ENCODE measurements around the gene B4GALNT1. TPM values are rescaled to one million over a fixed set of nuclear protein-coding genes. Genes with fewer than 3 reads are reported as not detected.

B4GALNT1 gene
- total RNA-seq, 1 donor from 2014 or later: 4.4 TPM

DNA sequence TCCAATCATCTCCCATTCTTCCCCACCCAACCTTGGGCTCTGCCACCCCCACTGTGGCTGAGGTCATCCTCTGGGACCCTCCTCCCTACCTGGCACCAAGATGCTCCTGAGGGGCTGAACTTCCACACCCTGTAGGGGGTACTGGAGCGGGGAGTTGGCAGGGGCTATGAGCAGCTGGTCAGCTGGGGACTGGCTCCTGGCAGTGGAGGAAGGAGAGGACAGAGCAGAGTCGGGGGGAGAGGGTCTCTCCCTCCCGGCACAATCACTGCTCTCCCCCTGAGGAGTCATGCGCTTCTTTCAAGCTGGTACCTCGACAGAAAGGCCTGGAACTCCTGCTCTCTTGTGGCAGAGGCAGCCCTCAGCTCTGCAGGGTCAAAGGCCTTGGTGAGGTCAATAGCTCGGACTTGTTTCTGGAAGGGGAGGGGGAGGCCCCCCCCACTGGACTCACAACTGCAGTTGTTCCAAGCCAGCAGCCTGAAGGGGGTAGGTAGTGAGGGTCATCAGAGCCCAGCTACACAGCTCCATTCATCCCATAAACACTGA is 2.0 kb downstream of the B4GALNT1 start:
- peaks cover 2% of the 10 kb centered on the region for H3K36me3 Mint-ChIP-seq (ENCODE audit: low read depth)
- DNase-seq (ENCODE audit: low spot score): no peak

DNA sequence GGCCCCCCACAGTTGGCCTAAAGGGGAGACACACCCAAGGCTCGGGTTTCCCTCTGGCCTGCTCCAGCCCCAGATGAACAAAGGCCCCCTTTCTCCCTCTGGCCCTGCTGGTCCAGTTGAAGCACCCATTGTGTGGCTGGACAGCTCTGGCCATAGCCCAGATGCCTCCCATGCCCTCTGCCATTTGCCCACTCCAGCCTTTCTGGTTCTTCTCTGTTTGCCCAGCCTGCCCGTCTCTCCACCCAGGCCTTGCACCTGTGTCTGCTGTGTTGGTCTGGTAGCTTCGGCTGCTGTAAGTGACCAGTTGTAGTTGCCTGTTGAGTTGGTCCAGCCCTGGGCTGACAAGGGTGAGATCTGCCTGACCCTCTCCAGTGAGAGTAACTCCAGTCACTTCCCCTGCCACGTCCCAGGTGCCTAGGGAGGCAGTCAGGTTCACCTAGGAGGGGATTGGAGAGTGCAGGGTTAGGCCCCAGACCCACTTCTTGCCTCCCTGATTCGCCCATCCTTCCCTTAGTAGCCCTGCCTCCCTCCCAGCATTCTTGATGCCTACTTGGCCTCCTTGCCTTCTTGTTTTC is 3.0 kb downstream of the B4GALNT1 start:
- intact Hi-C loops (cut with micrococcal nuclease): loop anchor here (1.0 to 10.0 kb wide), 3 partner anchors 9 to 385 kb away; no protein-coding TSS in a partner anchor
- DNase-seq (ENCODE audit: low spot score): no peak
- no peak overlapping the region for H3K4me3 Mint-ChIP-seq
- H3K36me3 Mint-ChIP-seq (ENCODE audit: low read depth): peaks cover 2% of the 10 kb centered on the region
- H3K27me3 Mint-ChIP-seq (ENCODE audit: insufficient read depth): peaks cover 74% of the 10 kb centered on the region
- peaks cover 6% of the 10 kb centered on the region for H3K4me1 Mint-ChIP-seq (ENCODE audit: low read depth)
- no peaks in the 10 kb centered on the region for H3K9me3 Mint-ChIP-seq
- no peak overlapping the region for H3K27ac Mint-ChIP-seq

More for the DNA sequence above, 2.0 kb downstream of the B4GALNT1 start:
- H3K27ac Mint-ChIP-seq: no peak overlapping the region
- intact Hi-C loops (cut with micrococcal nuclease): loop anchor here (5.0 kb wide), 1 partner anchor 46 kb away; no protein-coding TSS in a partner anchor
- H3K27me3 Mint-ChIP-seq (ENCODE audit: insufficient read depth): peaks cover 67% of the 10 kb centered on the region
- H3K4me3 Mint-ChIP-seq: peak overlapping the region; percentile 22
- H3K9me3 Mint-ChIP-seq: no peaks in the 10 kb centered on the region
- peaks cover 6% of the 10 kb centered on the region for H3K4me1 Mint-ChIP-seq (ENCODE audit: low read depth)

DNA sequence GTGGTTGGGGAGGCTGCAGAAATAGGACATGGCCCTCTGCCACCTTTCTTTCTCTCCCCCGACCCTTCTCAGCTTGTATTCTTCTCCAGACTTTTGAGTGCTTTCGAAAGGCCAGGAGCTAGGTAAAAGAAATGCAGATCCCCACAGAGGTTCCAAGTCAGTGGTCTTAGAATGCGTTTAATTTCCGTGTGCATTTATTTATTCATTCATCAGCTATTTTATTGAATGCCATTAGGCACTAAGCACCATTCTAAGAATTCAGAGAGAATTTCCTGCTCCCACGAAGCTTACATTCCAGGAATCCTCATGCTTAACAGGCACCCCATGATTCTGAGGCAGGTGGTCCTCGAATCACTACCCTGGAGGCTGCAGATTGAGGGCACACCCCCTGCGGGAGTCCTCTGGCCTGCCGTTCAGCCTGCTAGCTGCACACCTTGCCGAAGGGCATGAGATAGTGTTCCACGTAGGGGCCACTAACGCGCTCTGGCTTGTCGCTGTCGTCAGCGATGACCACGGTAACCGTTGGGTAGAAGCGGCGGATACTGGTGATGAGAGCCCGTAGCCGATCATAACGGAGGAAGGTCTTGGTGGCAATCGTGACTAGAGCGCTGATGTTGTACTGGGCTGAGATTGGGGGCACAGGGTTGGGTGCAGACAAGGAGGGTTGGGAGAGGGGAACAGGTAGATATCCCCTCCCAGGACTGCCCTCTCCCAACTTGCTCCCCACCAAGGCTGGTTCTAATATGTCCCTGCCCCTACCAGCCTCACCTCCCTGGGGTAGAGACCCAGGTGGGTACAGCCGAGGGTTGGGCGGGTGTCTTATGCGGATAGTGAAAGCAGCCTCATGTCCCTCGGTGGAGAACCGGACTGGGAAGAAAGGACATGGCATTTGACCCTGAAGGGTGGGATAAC is 4.5 kb downstream of the B4GALNT1 start:
- H3K9me3 Mint-ChIP-seq: no peaks in the 10 kb centered on the region
- peaks cover 2% of the 10 kb centered on the region for H3K36me3 Mint-ChIP-seq (ENCODE audit: low read depth)
- no peak overlapping the region for H3K27ac Mint-ChIP-seq
- H3K27me3 Mint-ChIP-seq (ENCODE audit: insufficient read depth): peaks cover 83% of the 10 kb centered on the region
- DNase-seq (ENCODE audit: low spot score): no peak
- no peak overlapping the region for H3K4me3 Mint-ChIP-seq
- peaks cover 5% of the 10 kb centered on the region for H3K4me1 Mint-ChIP-seq (ENCODE audit: low read depth)
- intact Hi-C loops (cut with micrococcal nuclease): loop anchor here (1.0 to 10.0 kb wide), 2 partner anchors 7 to 384 kb away; no protein-coding TSS in a partner anchor

DNA sequence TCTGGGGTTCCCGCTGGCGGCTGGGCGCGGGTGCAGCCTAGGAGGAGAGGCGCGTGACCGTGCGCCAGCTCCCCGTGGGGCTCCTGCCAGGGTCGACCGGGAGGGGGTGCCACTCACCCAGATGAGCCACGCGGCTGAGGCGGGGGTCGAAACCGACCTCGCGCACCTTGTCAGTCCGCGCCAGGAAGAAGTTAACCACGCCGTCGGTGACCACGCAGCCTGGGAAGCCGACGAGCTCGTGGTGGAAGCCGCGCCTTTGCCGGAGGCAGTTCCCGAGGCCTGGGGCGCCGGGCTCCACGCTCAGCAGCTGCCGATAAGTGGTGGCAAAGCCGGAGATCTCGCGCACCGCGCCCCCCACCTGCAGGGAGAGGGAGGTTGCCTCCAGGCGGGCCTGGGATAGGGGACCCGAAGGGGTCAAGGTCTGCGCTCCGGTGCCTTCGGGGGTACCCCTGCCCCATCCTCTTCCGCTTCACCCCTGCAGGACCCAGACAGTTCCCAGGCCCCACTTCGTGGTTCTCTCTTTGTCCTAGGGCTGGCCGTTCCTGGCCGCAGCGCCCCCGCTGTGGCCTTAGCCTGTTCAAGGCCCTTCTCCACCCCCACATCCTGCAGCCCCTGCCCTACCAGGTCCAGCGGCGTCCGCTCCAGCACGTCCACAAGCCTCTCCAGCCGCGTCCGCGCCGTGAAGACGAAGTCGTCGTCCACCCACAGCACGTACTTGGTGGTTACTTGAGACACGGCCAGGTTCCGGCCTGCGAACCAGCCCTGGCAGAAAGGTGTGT is 5.3 kb downstream of the B4GALNT1 start:
- peaks cover 87% of the 10 kb centered on the region for H3K27me3 Mint-ChIP-seq (ENCODE audit: insufficient read depth)
- H3K27ac Mint-ChIP-seq: no peak overlapping the region
- DNase-seq (ENCODE audit: low spot score): no peak
- no peak overlapping the region for H3K4me3 Mint-ChIP-seq
- H3K36me3 Mint-ChIP-seq (ENCODE audit: low read depth): peaks cover 2% of the 10 kb centered on the region
- intact Hi-C loops (cut with micrococcal nuclease): loop anchor here (10.0 kb wide), 1 partner anchor 383 kb away; no protein-coding TSS in a partner anchor
- H3K4me1 Mint-ChIP-seq (ENCODE audit: low read depth): no peaks in the 10 kb centered on the region
- H3K9me3 Mint-ChIP-seq: no peaks in the 10 kb centered on the region

DNA sequence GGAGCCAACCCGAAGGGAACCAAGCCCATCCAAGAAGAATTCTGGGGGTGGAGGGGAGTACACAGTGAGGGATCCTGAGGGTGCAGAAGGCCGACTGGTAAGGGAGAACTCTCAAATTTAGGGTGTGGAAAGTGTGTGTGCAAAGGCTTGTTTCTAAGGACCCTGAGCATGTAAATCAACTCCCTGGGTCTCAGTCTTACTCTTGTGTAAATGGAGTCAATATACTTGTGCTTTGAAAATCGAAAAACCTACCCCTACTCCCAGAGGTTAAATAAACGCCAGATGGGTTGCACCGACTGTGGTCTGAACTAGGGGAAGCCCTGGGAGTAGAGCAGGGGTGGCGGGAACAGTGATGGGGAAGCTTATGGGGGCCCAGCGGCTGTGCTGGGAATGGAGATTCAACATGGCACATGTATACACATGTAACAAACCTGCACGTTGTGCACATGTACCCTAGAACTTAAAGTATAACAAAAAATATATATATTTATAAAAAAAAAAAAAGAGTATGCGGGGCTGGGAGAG is 6.0 kb downstream of the B4GALNT1 start:
- DNase-seq (ENCODE audit: low spot score): no peak
- peaks cover 2% of the 10 kb centered on the region for H3K36me3 Mint-ChIP-seq (ENCODE audit: low read depth)
- no peak overlapping the region for H3K4me3 Mint-ChIP-seq
- peaks cover 89% of the 10 kb centered on the region for H3K27me3 Mint-ChIP-seq (ENCODE audit: insufficient read depth)
- intact Hi-C loops (cut with micrococcal nuclease): loop anchor here (10.0 kb wide), 1 partner anchor 382 kb away; no protein-coding TSS in a partner anchor
- H3K9me3 Mint-ChIP-seq: no peaks in the 10 kb centered on the region
- peaks cover 3% of the 10 kb centered on the region for H3K4me1 Mint-ChIP-seq (ENCODE audit: low read depth)
- H3K27ac Mint-ChIP-seq: no peak overlapping the region

DNA sequence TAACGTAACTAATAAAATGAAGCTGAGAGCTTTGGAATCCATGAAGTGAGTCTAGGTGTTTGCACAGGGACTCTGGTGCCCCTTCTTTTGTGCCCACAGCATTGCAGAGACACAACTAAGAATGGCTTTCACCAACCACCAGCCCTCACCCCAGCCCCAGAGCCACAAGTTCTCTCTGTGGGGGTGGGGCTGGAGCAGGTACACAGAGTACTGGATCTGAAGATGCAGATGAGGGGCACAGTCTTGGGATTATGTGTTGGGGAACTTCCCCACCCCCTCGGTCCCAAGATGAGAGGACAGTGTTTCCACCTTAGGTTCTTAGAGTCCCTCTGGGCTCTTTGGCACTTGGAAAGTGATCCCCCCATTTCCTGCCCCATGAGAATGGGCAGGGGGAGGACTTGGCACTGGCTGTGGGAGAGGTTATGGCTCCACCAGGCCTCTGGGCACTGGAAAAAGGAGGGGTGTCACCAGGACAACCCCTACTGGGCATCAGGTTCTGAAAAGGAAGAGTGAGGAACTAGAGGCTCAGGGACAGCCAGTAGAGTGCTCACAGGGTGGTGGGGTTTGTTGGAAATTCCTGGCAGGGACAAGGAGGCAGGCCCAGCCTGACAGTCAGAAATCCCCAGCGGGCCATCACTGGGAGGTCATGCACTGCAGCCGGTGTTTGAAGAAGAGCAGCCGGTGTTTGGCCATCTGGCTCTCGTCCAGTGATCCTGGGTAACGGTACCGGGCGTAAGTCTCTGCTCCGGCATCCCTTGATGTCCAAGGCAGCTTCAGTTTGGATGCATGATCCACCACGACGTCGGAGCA is 6.7 kb downstream of the B4GALNT1 start:
- H3K27me3 Mint-ChIP-seq (ENCODE audit: insufficient read depth): peaks cover 88% of the 10 kb centered on the region
- H3K9me3 Mint-ChIP-seq: no peaks in the 10 kb centered on the region
- intact Hi-C loops (cut with micrococcal nuclease): loop anchor here (10.0 kb wide), 1 partner anchor 382 kb away; no protein-coding TSS in a partner anchor
- H3K27ac Mint-ChIP-seq: no peak overlapping the region
- peaks cover 6% of the 10 kb centered on the region for H3K4me1 Mint-ChIP-seq (ENCODE audit: low read depth)
- H3K36me3 Mint-ChIP-seq (ENCODE audit: low read depth): peaks cover 2% of the 10 kb centered on the region
- DNase-seq (ENCODE audit: low spot score): no peak
- H3K4me3 Mint-ChIP-seq: no peak overlapping the region

DNA sequence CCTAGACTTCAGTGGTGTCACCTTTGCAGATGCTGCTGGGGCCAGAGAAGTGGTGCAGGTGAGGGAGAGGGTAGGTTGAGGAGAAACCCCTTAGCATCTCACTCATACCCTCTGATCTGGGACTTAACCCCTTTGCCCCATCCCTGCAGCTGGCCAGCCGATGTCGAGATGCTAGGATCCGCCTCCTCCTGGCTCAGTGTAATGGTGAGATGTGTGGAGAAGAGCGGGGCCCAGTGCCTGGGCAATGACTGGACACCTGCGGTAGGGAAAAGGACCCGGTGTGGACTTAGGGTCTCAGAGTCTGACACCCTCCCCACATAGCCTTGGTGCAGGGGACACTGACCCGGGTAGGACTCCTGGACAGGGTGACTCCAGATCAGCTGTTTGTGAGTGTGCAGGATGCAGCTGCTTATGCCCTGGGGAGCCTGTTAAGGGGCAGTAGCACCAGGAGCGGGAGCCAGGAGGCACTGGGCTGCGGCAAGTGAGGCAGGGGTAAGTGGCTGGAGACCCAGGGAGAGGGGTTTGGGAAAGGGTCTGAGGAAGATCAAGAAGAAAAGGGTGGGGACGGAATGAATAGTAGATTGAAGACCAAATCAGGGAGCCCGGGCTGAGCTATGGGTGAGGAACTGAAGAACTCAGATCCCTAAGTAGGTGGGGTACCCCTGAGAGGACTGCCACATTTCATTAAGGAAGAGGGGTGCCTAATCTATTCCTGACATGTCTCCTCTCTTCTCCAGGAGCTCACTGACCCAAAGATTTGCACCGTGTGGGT is 7.6 kb downstream of the B4GALNT1 start:
- Mint-ChIP-seq H3K36me3 (ENCODE audit: low read depth) (peaks cover 2% of the 10 kb centered on the region), H3K27ac (no peak overlapping the region), H3K27me3 (ENCODE audit: insufficient read depth) (peaks cover 89% of the 10 kb centered on the region), H3K4me1 (ENCODE audit: low read depth) (peaks cover 15% of the 10 kb centered on the region), H3K9me3 (no peaks in the 10 kb centered on the region), H3K4me3 (no peak overlapping the region)
- intact Hi-C loops (cut with micrococcal nuclease): loop anchor here (10.0 kb wide), 1 partner anchor 381 kb away; no protein-coding TSS in a partner anchor
- DNase-seq (ENCODE audit: low spot score): no peak

DNA sequence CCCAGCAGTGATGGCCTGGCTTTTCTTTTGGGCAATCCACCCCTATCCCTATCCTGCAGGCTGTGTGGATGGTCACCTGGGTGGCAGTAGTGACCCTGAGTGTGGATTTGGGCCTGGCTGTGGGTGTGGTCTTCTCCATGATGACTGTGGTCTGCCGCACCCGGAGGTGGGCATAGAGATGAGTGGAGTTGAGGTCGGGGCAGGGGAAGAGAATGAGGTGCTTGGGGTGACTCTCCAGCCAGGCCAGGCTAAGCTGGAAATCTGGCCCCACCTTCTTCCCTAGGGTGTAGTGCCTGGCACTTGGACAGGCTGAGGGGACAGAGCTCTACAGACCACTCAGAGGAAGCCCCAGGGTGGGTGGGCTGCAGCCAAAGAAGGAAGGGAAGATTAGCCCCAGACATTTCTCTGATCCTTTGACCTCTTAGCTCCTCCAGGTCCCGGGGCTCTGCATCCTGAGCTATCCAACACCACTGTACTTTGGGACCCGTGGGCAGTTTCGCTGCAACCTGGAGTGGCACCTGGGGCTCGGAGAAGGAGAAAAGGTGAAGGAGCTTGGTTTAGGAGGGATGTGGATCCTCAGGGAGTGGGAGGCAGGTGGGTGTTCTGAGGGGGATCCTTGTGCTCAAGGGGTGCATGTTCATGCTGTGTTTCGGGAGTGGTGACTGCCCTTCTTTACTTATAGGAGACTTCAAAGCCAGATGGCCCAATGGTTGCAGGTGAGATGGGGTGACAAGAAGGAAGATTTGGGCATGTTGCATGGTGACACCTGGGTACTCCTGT is 8.4 kb downstream of the B4GALNT1 start:
- H3K36me3 Mint-ChIP-seq (ENCODE audit: low read depth): peaks cover 2% of the 10 kb centered on the region
- intact Hi-C loops (cut with micrococcal nuclease): loop anchor here (10.0 kb wide), 1 partner anchor 380 kb away; no protein-coding TSS in a partner anchor
- H3K4me3 Mint-ChIP-seq: no peak overlapping the region
- H3K9me3 Mint-ChIP-seq: no peaks in the 10 kb centered on the region
- peaks cover 16% of the 10 kb centered on the region for H3K4me1 Mint-ChIP-seq (ENCODE audit: low read depth)
- DNase-seq (ENCODE audit: low spot score): no peak
- H3K27me3 Mint-ChIP-seq (ENCODE audit: insufficient read depth): peaks cover 87% of the 10 kb centered on the region
- H3K27ac Mint-ChIP-seq: no peak overlapping the region

DNA sequence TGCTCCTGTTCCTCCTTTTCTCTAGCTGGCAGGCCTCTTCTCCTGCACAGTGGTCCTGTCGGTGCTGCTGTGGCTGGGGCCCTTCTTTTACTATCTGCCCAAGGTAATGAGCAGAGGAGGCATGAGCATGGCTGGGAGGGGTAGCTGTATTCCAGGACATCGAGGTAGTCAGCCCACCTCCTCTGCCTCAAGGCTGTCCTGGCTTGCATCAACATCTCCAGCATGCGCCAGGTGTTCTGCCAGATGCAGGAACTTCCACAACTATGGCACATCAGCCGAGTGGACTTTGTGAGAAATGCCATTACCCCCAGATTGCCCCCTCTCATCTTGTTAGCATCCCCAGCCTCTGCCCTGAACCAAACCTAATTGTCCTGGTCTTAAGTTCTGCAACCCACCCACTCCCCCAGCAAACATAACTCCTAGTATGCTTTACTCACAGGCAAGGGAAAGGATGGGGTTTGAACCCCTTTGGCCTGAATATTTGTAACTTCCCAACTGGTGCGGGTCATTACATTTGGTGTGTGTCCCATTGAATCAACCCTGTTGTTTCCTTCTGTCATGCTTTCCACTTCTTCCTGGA is 9.1 kb downstream of the B4GALNT1 start:
- Mint-ChIP-seq H3K9me3 (no peaks in the 10 kb centered on the region), H3K27me3 (ENCODE audit: insufficient read depth) (peaks cover 87% of the 10 kb centered on the region), H3K36me3 (ENCODE audit: low read depth) (peaks cover 2% of the 10 kb centered on the region), H3K4me1 (ENCODE audit: low read depth) (peaks cover 22% of the 10 kb centered on the region), H3K4me3 (no peak overlapping the region), H3K27ac (no peak overlapping the region)
- intact Hi-C loops (cut with micrococcal nuclease): loop anchor here (10.0 kb wide), 1 partner anchor 379 kb away; no protein-coding TSS in a partner anchor
- DNase-seq (ENCODE audit: low spot score): no peak

DNA sequence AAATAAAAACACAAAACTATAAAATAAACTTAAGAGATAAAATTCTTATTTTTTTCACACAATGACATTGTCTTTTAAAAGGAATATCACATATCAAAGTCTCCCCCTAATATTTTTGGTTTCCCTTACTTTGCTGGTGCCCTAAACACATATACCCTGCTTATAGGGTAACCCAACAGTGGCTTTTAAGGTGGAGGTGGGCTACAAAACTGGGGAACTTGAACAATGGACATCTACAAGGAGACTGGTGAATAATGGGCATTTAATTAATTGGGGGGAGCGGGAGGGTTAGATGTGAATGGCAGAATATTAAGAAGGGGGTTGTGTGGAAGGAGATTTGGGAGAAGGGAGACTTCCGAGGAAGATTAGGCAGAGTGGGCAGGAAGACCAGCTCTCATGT is 9.6 kb downstream of the B4GALNT1 start:
- no peak for DNase-seq (ENCODE audit: low spot score)
- H3K4me1 Mint-ChIP-seq (ENCODE audit: low read depth): peaks cover 23% of the 10 kb centered on the region
- intact Hi-C loops (cut with micrococcal nuclease): loop anchor here (10.0 kb wide), 1 partner anchor 379 kb away; no protein-coding TSS in a partner anchor
- H3K36me3 Mint-ChIP-seq (ENCODE audit: low read depth): peaks cover 2% of the 10 kb centered on the region
- no peaks in the 10 kb centered on the region for H3K9me3 Mint-ChIP-seq
- peaks cover 87% of the 10 kb centered on the region for H3K27me3 Mint-ChIP-seq (ENCODE audit: insufficient read depth)
- no peak overlapping the region for H3K27ac Mint-ChIP-seq
- no peak overlapping the region for H3K4me3 Mint-ChIP-seq

All from activated T-helper 1 cell treated with anti-CD3 and anti-CD28 coated beads, Interleukin-12 subunit alpha, Interleukin-12 subunit beta, Interleukin-2, Interleukin-4 antibody, amounts not matched to agents 30 ng/mL and 10 ng/mL and 1 ng/mL, durations not matched to agents 14 hours and 24 hours and 36 hours (primary cell).